ENCODE results near the gene MRPS18C.

- TF ChIP-seq, protein P1, sequence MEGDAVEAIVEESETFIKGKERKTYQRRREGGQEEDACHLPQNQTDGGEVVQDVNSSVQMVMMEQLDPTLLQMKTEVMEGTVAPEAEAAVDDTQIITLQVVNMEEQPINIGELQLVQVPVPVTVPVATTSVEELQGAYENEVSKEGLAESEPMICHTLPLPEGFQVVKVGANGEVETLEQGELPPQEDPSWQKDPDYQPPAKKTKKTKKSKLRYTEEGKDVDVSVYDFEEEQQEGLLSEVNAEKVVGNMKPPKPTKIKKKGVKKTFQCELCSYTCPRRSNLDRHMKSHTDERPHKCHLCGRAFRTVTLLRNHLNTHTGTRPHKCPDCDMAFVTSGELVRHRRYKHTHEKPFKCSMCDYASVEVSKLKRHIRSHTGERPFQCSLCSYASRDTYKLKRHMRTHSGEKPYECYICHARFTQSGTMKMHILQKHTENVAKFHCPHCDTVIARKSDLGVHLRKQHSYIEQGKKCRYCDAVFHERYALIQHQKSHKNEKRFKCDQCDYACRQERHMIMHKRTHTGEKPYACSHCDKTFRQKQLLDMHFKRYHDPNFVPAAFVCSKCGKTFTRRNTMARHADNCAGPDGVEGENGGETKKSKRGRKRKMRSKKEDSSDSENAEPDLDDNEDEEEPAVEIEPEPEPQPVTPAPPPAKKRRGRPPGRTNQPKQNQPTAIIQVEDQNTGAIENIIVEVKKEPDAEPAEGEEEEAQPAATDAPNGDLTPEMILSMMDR (IDR thresholded peaks at IDR 0.05; ENCODE audit: extremely low read depth in 1 of 2, insufficient read depth in 1 of 2, low read depth in 1 of 2, low read length in 2 of 2) = no peak
- TF ChIP-seq, protein P2, sequence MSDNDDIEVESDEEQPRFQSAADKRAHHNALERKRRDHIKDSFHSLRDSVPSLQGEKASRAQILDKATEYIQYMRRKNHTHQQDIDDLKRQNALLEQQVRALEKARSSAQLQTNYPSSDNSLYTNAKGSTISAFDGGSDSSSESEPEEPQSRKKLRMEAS (IDR thresholded peaks at IDR 0.05; ENCODE audit: insufficient read depth, insufficient read length) = no peak
- no peak for TF ChIP-seq POLR2AphosphoS5 (IDR thresholded peaks at IDR 0.05; ENCODE audit: insufficient read depth, low read depth, low read length)
- TF ChIP-seq EZH2 (IDR thresholded peaks at IDR 0.05; ENCODE audit: borderline replicate concordance, low read depth, low read length, severe bottlenecking) = no peak
- no peak for TF ChIP-seq POLR2A (IDR thresholded peaks at IDR 0.05; ENCODE audit: low read depth, low read length)
- TF ChIP-seq FOS (IDR thresholded peaks at IDR 0.05; ENCODE audit: borderline replicate concordance, insufficient read depth, low read length) = no peak
- no peak for TF ChIP-seq JUN (IDR thresholded peaks at IDR 0.05; ENCODE audit: borderline replicate concordance, insufficient read depth, insufficient read length, low read depth)
- TF ChIP-seq MYC (IDR thresholded peaks at IDR 0.05; ENCODE audit: low read depth, low read length) = no peak
- no peak for TF ChIP-seq GATA2 (IDR thresholded peaks at IDR 0.05; ENCODE audit: insufficient read depth, insufficient read length, low read depth, low read length)
These were observed 49.1 kb downstream of the MRPS18C start for GRCh38 chr4:83504996-83505395.

All from endothelial cell of umbilical vein (primary cell).